CD14-positive monocyte (primary cell): Measurements from ENCODE around the gene L3MBTL4. TPM values are rescaled to one million over a fixed set of nuclear protein-coding genes. Genes with fewer than 3 reads are reported as not detected.

Experiments
- DNase-seq, 3 donors: peaks; one replicate each; pipeline ENCODE4 v3.0.0-alpha.2; 2011 to 2022
- H2AFZ ChIP-seq: 2 replicates; pipeline ENCODE4 v1.6.0; 2012; ENCODE audit warnings: mild to moderate bottlenecking, low read depth, low read length, inconsistent platforms; ENCODE audit not compliant: insufficient read depth, poor library complexity, severe bottlenecking
- H3K27ac ChIP-seq, 2 donors: 1 replicate in 1 of 2; 2 replicates in 1 of 2; pipeline ENCODE4 v1.5.1; 2012 to 2013; ENCODE audit warnings: low read length in 2 of 2, control low read depth in 1 of 2, inconsistent platforms in 1 of 2, low read depth in 1 of 2, mild to moderate bottlenecking in 1 of 2
- H3K27me3 ChIP-seq, 2 donors: one replicate each; pipeline versions ENCODE4 v1.6.0 to v1.6.1; 2011 to 2013; ENCODE audit warnings: low read length in 2 of 2; ENCODE audit not compliant: control insufficient read depth in 2 of 2, insufficient read depth in 2 of 2
- H3K36me3 ChIP-seq, 2 donors: replicated peaks in 1 of 2; 1 replicate in 1 of 2; 2 replicates in 1 of 2; pipeline versions ENCODE4 v1.5.1 to v1.6.1; 2012 to 2013; ENCODE audit warnings: low read length in 2 of 2, control low read depth in 1 of 2, inconsistent platforms in 1 of 2, mild to moderate bottlenecking in 1 of 2; ENCODE audit not compliant: insufficient read depth in 2 of 2, control insufficient read depth in 1 of 2
- H3K4me1 ChIP-seq, 2 donors: 1 replicate in 1 of 2; 2 replicates in 1 of 2; pipeline versions ENCODE4 v1.5.1 to v1.6.1; 2012 to 2013; ENCODE audit warnings: low read length in 2 of 2, control low read depth in 1 of 2, inconsistent platforms in 1 of 2, mild to moderate bottlenecking in 1 of 2, moderate library complexity in 1 of 2; ENCODE audit not compliant: insufficient read depth in 2 of 2, control insufficient read depth in 1 of 2
- H3K4me2 ChIP-seq: replicated peaks from 2 replicates; pipeline ENCODE3; 2012; ENCODE audit warnings: low read length, moderate library complexity, mild to moderate bottlenecking; ENCODE audit not compliant: poor library complexity, severe bottlenecking; ENCODE audit errors: extremely low read depth
- H3K4me3 ChIP-seq, 3 experiments: fragments of 200-600 bp in 1 of 3; sonication (generic) in 1 of 3; replicated peaks in 1 of 3; 1 replicate in 2 of 3; 2 replicates in 1 of 3; pipeline ENCODE4 v1.5.1; 2011 to 2013; ENCODE audit warnings: low read length in 3 of 3, mild to moderate bottlenecking in 3 of 3, control low read depth in 2 of 3, low read depth in 2 of 3, inconsistent platforms in 1 of 3, moderate library complexity in 1 of 3
- H3K79me2 ChIP-seq: 2 replicates; pipeline ENCODE4 v1.6.0; 2012; ENCODE audit warnings: mild to moderate bottlenecking, control low read depth, inconsistent platforms, low read length, moderate library complexity; ENCODE audit not compliant: insufficient read depth
- H3K9ac ChIP-seq: 2 replicates; pipeline ENCODE4 v1.6.0; 2017; ENCODE audit warnings: low read length, mild to moderate bottlenecking; ENCODE audit not compliant: insufficient read depth, poor library complexity, severe bottlenecking
- H3K9me3 ChIP-seq, 2 donors: replicated peaks in 1 of 2; 1 replicate in 1 of 2; 2 replicates in 1 of 2; pipeline versions ENCODE4 v1.5.1 to v1.6.1; 2012 to 2013; ENCODE audit warnings: low read length in 2 of 2, control low read depth in 1 of 2; ENCODE audit not compliant: control insufficient read depth in 1 of 2, insufficient read depth in 1 of 2
- H4K20me1 ChIP-seq: 2 replicates; pipeline ENCODE4 v1.6.0; 2012; ENCODE audit warnings: mild to moderate bottlenecking, low read length, control low read depth, moderate library complexity; ENCODE audit not compliant: insufficient read depth
- H3K27ac Mint-ChIP-seq, 7 donors: one replicate each; pipeline ENCODE4 v1.8.0; 2020; ENCODE audit warnings: mild to moderate bottlenecking in 7 of 7, mixed read lengths in 7 of 7, moderate library complexity in 6 of 7, inconsistent platforms in 2 of 7
- H3K27me3 Mint-ChIP-seq, 3 donors: one replicate each; pipeline ENCODE4 v1.8.0; 2021 to 2022; ENCODE audit warnings: low read depth in 3 of 3, mild to moderate bottlenecking in 3 of 3, mixed read lengths in 3 of 3, moderate library complexity in 3 of 3, inconsistent platforms in 1 of 3
- H3K36me3 Mint-ChIP-seq, 2 donors: one replicate each; pipeline ENCODE4 v1.8.0; 2020; ENCODE audit warnings: mixed read lengths in 2 of 2, inconsistent platforms in 1 of 2, mild to moderate bottlenecking in 1 of 2
- H3K4me1 Mint-ChIP-seq: one replicate; pipeline ENCODE4 v1.8.0; 2020; ENCODE audit warnings: mild to moderate bottlenecking, mixed read lengths
- H3K4me3 Mint-ChIP-seq, 2 donors: one replicate each; pipeline ENCODE4 v1.8.0; 2020; ENCODE audit warnings: mild to moderate bottlenecking in 2 of 2, mixed read lengths in 2 of 2, moderate library complexity in 1 of 2
- H3K9me3 Mint-ChIP-seq, 7 donors: one replicate each; pipeline ENCODE4 v1.8.0; 2020 to 2022; ENCODE audit warnings: mixed read lengths in 7 of 7, mild to moderate bottlenecking in 6 of 7, moderate library complexity in 6 of 7, inconsistent platforms in 2 of 7
- CTCF ChIP-seq: fragments of 200-600 bp; IDR thresholded peaks from one replicate; pipeline ENCODE4 v1.8.0; 2022; ENCODE audit warnings: antibody characterized with exemption, mild to moderate bottlenecking
- WGBS: methylation state at CpG from one replicate; pipeline ENCODE4 v1.1.5; 2013; ENCODE audit warnings: missing lambda C conversion rate; ENCODE audit not compliant: insufficient coverage; 5-methylcytosine and 5-hydroxymethylcytosine counted together
- intact Hi-C, 2 donors: fragments of 100-400 bp; cut with micrococcal nuclease; formaldehyde crosslinking; loops; one replicate each; pipeline versions ENCODE4 v1.15.0 to v1.15.1; 2023
- polyA plus RNA-seq, 3 donors: library from polyadenylated mRNA; depleted of rRNA in 1 of 3; unstranded in 2 of 3; stranded (reverse) in 1 of 3; fragments of 300-500 nt in 2 of 3; fragments of >200 nt in 1 of 3; fragmentation: Illumina TruSeq in 2 of 3; gene quantifications; 1 replicate in 2 of 3; 2 replicates in 1 of 3; pipeline ENCODE4 v1.2.3, GENCODE V29; 2012 to 2021

The L3MBTL4 gene
- polyA plus RNA-seq, 3 donors = 0.55 to 1.2 (median 0.72) TPM

- Mint-ChIP-seq H3K4me3 (no peak overlapping the region), H3K36me3 (no peaks in the 10 kb centered on the region)
- 67% methylated on average over 1 of the region's 5 CpGs for WGBS
Observed at GRCh38 chr18:6423289-6423688, 8.6 kb upstream of the L3MBTL4 start.

GRCh38 chr18:6414118-6414722 is 491 bp downstream of the L3MBTL4 start:
- Histone ChIP-seq H3K9me3 (no peaks in the 10 kb centered on the region), H3K4me1 (peaks cover 22 to 26% of the 10 kb centered on the region in 2 donors), H3K27me3 (peaks cover 0 to 8% of the 10 kb centered on the region in 2 donors), H3K9ac (peak overlapping the region; percentile 87), H2AFZ (peak overlapping the region; percentile 95), H3K4me3 (peak overlapping the region; percentile 66 to 98 (median 86)), H3K27ac (peak overlapping the region; percentile 41 to 82), H3K79me2 (no peaks in the 10 kb centered on the region), H3K36me3 (no peaks in the 10 kb centered on the region), H3K4me2 (peak overlapping the region; percentile 86), H4K20me1 (no peaks in the 10 kb centered on the region)
- WGBS = under 1% methylated on average over 67 of the region's 68 CpGs
- no peak for TF ChIP-seq CTCF
- peaks cover 0 to 5% of the 10 kb centered on the region in 2 donors for H3K36me3 Mint-ChIP-seq
- H3K9me3 Mint-ChIP-seq = peaks cover 0 to 3% (median 0%) of the 10 kb centered on the region in 7 donors
- intact Hi-C loops = loop anchor here in 1 of 2 donors (5.0 to 10.0 kb wide), 2 partner anchors 1119 to 1177 kb away; partner anchors contain the start of gene ZBTB14
- DNase-seq = peak; percentile 60 to 68 (median 61)
- H3K27ac Mint-ChIP-seq = peak overlapping the region in 4 of 7 donors; percentile 61 to 82 (median 67)
- H3K4me1 Mint-ChIP-seq = peaks cover 24% of the 10 kb centered on the region
- peak overlapping the region; percentile 83 to 91 for H3K4me3 Mint-ChIP-seq
- peaks cover 14 to 22% (median 19%) of the 10 kb centered on the region in 3 donors for H3K27me3 Mint-ChIP-seq

More at GRCh38 chr18:6423289-6423688, 8.6 kb upstream of the L3MBTL4 start:
- no peak overlapping the region for H3K4me2 ChIP-seq
- Mint-ChIP-seq H3K27ac (no peak overlapping the region), H3K4me1 (no peaks in the 10 kb centered on the region), H3K9me3 (peaks cover 0 to 3% (median 0%) of the 10 kb centered on the region in 7 donors), H3K27me3 (no peaks in the 10 kb centered on the region)
- no peaks in the 10 kb centered on the region for H3K36me3 ChIP-seq
- H3K27me3 ChIP-seq = no peaks in the 10 kb centered on the region
- H3K4me1 ChIP-seq = no peaks in the 10 kb centered on the region
- H2AFZ ChIP-seq = no peak overlapping the region
- H3K9ac ChIP-seq = no peak overlapping the region
- DNase-seq = no peak
- no peak for TF ChIP-seq CTCF
- no peak overlapping the region for H3K4me3 ChIP-seq
- intact Hi-C loops = no loop called here
- no peaks in the 10 kb centered on the region for H4K20me1 ChIP-seq
- no peak overlapping the region for H3K27ac ChIP-seq
- H3K9me3 ChIP-seq = no peaks in the 10 kb centered on the region
- no peaks in the 10 kb centered on the region for H3K79me2 ChIP-seq
